Measurements from ENCODE around the gene RTL5. TPM values are rescaled to one million over a fixed set of nuclear protein-coding genes. Genes with fewer than 3 reads are reported as not detected.
A peak's percentile ranks its signal among the peaks of the same experiment; 100 is the strongest.

The RTL5 gene
- polyA plus RNA-seq, 1 of the 3 experiments (the other 2 are of a cell fraction): 1.8 TPM

DNA sequence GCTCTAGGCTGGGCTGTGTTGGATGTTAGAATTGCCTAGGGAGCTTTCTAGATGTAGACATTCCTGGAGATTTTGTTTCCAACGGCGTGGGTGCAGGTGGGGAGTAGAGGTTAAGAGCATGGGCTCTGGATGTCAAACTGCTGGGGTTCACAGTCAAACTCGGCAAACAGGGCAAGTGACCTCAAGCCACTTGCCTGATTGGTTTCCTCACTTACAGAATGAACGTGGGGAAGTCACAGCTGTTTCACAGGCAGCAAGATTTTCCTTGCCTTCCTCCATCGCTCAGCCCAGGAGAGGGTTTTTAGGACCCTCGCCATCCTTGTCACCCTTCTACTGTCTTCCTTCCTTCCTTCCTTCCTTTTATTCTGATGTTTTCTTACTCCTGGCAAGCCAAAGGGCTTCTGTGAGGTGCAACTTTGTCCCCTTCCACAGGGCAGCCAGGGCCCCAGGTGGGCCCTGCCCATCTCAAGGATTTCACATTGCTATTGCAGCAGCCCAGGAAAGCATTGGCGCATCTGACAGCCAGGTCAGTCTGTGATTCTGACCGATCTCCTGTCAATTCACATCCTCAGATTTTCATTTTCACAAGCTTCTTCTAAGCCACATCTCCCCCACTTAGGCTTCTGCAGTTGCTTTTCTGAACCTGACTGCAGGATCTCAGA lies 7.0 kb downstream of the RTL5 start:
- Histone ChIP-seq H2AFZ (ENCODE audit: low read depth) (no peak overlapping the region), H3K27ac (ENCODE audit: low read depth in 2 of 2, low read length in 1 of 2) (peak overlapping the region in 1 of 2 experiments; percentile 93; a peak in 2 of 4 replicates), H3K9me2 (no peaks in the 10 kb centered on the region), H4K20me1 (ENCODE audit: insufficient read depth) (no peaks in the 10 kb centered on the region), H3K79me2 (ENCODE audit: insufficient read depth) (no peaks in the 10 kb centered on the region), H3K4me3 (ENCODE audit: low read depth in 2 of 2, low read length in 1 of 2) (no peak overlapping the region), H3F3A (replicated peaks; ENCODE audit: insufficient read depth) (no peaks in the 10 kb centered on the region), H3K36me3 (replicated peaks in 1 of 2; ENCODE audit: control insufficient read depth in 1 of 2, insufficient read depth in 2 of 2, low read length in 1 of 2) (no peaks in the 10 kb centered on the region), H3K4me1 (ENCODE audit: control insufficient read depth in 1 of 2, insufficient read depth in 2 of 2, low read depth in 1 of 2, low read length in 1 of 2) (peaks cover 14 to 86% of the 10 kb centered on the region in 2 experiments; a peak in 3 of 4 replicates), H3K4me2 (no peak overlapping the region), H3K9ac (no peak overlapping the region), H3K27me3 (ENCODE audit: insufficient read depth) (no peaks in the 10 kb centered on the region), H3K9me3 (no peaks in the 10 kb centered on the region)
- CTCF ChIA-PET: interaction anchor here (0.6 to 15.8 kb wide), 14 partner anchors 9 to 126 kb away, joined by 3 to 257 read pairs (median 24); partner anchors contain the start of gene PIN4
- 75% methylated on average over 8 of the region's 8 CpGs for WGBS (ENCODE audit: low lambda C conversion rate)
- POLR2A ChIA-PET: no interaction called here
- DNase-seq: no peak
- TF ChIP-seq GABPA (IDR thresholded peaks at IDR 0.05; ENCODE audit: low read depth): no peak
- no peak for TF ChIP-seq ZBTB33 (IDR thresholded peaks at IDR 0.05; ENCODE audit: borderline replicate concordance, low read depth)
- TF ChIP-seq JUND (IDR thresholded peaks at IDR 0.05): no peak
- TF ChIP-seq RAD21 (IDR thresholded peaks at IDR 0.05; ENCODE audit: low read length): no peak
- TF ChIP-seq EP300 (IDR thresholded peaks at IDR 0.05; ENCODE audit: borderline replicate concordance in 1 of 2, low read depth in 1 of 2, low read length in 1 of 2): no peak
- TF ChIP-seq, protein P1, sequence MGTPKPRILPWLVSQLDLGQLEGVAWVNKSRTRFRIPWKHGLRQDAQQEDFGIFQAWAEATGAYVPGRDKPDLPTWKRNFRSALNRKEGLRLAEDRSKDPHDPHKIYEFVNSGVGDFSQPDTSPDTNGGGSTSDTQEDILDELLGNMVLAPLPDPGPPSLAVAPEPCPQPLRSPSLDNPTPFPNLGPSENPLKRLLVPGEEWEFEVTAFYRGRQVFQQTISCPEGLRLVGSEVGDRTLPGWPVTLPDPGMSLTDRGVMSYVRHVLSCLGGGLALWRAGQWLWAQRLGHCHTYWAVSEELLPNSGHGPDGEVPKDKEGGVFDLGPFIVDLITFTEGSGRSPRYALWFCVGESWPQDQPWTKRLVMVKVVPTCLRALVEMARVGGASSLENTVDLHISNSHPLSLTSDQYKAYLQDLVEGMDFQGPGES (IDR thresholded peaks at IDR 0.05; ENCODE audit: low read depth, low read length): no peak
- TF ChIP-seq, protein P2, sequence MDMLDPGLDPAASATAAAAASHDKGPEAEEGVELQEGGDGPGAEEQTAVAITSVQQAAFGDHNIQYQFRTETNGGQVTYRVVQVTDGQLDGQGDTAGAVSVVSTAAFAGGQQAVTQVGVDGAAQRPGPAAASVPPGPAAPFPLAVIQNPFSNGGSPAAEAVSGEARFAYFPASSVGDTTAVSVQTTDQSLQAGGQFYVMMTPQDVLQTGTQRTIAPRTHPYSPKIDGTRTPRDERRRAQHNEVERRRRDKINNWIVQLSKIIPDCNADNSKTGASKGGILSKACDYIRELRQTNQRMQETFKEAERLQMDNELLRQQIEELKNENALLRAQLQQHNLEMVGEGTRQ (IDR thresholded peaks at IDR 0.05; ENCODE audit: borderline replicate concordance, low read depth, low read length): no peak
- TF ChIP-seq TAF1 (IDR thresholded peaks at IDR 0.05; ENCODE audit: borderline replicate concordance, low read depth, low read length): no peak
- no peak for TF ChIP-seq RFX5 (IDR thresholded peaks at IDR 0.05; ENCODE audit: low read length)
- TF ChIP-seq RCOR1 (IDR thresholded peaks at IDR 0.05; ENCODE audit: low read length): no peak
- TF ChIP-seq MEF2A (IDR thresholded peaks at IDR 0.05; ENCODE audit: borderline replicate concordance, low read depth): no peak
- no peak for TF ChIP-seq POLR2AphosphoS5 (IDR thresholded peaks at IDR 0.05; ENCODE audit: low read depth, low read length)
- TF ChIP-seq SIN3A (IDR thresholded peaks at IDR 0.05; ENCODE audit: borderline replicate concordance, low read depth, low read length): no peak
- no peak for TF ChIP-seq EZH2phosphoT487 (IDR thresholded peaks at IDR 0.05; ENCODE audit: borderline replicate concordance, low read depth)
- no peak for TF ChIP-seq NRF1 (IDR thresholded peaks at IDR 0.05; ENCODE audit: low read depth, low read length)
- TF ChIP-seq MXI1 (IDR thresholded peaks at IDR 0.05; ENCODE audit: low read depth, low read length): no peak
